A549 (cell line): ENCODE results near the gene KCTD12. TPM values are rescaled to one million over a fixed set of nuclear protein-coding genes. Genes with fewer than 3 reads are reported as not detected.

ENCODE experiments used
- ATAC-seq, 2 experiments: fragments of 200-7000 bp in 1 of 2; fragments of >200 bp in 1 of 2; cut with Nextera tagmentation in 1 of 2; cut with Tn5 transposase in 1 of 2; 3 replicates each; pipeline versions ENCODE4 v1.8.0 to v1.9.1; 2018 to 2020; ENCODE audit warnings: mild to moderate bottlenecking in 1 of 2, moderate library complexity in 1 of 2
- CTCF ChIA-PET: fragments of 300-600 bp; sonication (Branson Sonifier 250); formaldehyde crosslinking; extraction: SDS; loops from one replicate; lab custom pipeline; 2021; ENCODE audit warnings: antibody characterized with exemption, inconsistent platforms; lab: Yijun Ruan, JAX
- POLR2A ChIA-PET: fragments of 350-600 bp; formaldehyde crosslinking; extraction: SDS; loops from one replicate; lab custom pipeline; 2021; ENCODE audit warnings: antibody characterized with exemption, inconsistent platforms; lab: Yijun Ruan, JAX
- DNase-seq, 2 experiments: peaks; one replicate each; pipeline versions ENCODE4 v3.0.0 to v3.0.0-alpha.2; 2011 to 2016; ENCODE audit warnings: low read depth in 1 of 2, low spot score in 1 of 2
- FAIRE-seq: peaks from 2 replicates; lab custom pipeline; 2011; peaks lifted over from hg19 to GRCh38; lab: Jason Lieb, UNC
- H3K27ac ChIP-seq, 2 experiments: fragments of >200 bp; sonication (Bioruptor Twin); formaldehyde crosslinking; 3 replicates each; pipeline ENCODE4 v1.5.1; 2016 to 2017
- H3K4me1 ChIP-seq: fragments of >200 bp; sonication (Bioruptor Twin); formaldehyde crosslinking; 3 replicates; pipeline ENCODE4 v1.6.1; 2016
- H3K4me2 ChIP-seq: fragments of >200 bp; sonication (Bioruptor Twin); formaldehyde crosslinking; 3 replicates; pipeline ENCODE4 v1.6.1; 2016
- H3K4me3 ChIP-seq: fragments of >200 bp; sonication (Bioruptor Twin); formaldehyde crosslinking; 3 replicates; pipeline ENCODE4 v1.5.1; 2016
- H3K9me3 ChIP-seq: fragments of >200 bp; sonication (Bioruptor Twin); formaldehyde crosslinking; 3 replicates; pipeline ENCODE4 v1.6.1; 2016
- BCL3 ChIP-seq: fragments of >200 bp; sonication (Bioruptor Twin); formaldehyde crosslinking; IDR thresholded peaks from 3 replicates; pipeline ENCODE4 v1.6.1; 2016
- CEBPB ChIP-seq, 2 experiments: fragments of >200 bp in 1 of 2; sonication (Bioruptor Twin) in 1 of 2; formaldehyde crosslinking in 1 of 2; IDR thresholded peaks; 2 replicates each; pipeline ENCODE4 v1.6.1; 2012 to 2016
- CHD4 ChIP-seq: fragments of 200-600 bp; sonication (generic); IDR thresholded peaks from 2 replicates; pipeline ENCODE4 v1.6.1; 2016; ENCODE audit warnings: antibody characterized with exemption, mild to moderate bottlenecking, borderline replicate concordance
- ELK1 ChIP-seq: fragments of 150-350 bp; IDR thresholded peaks from 2 replicates; pipeline ENCODE4 v1.6.1; 2014; ENCODE audit warnings: low read depth, mild to moderate bottlenecking, low read length
- FOSB ChIP-seq: fragments of 250-450 bp; sonication (Bioruptor Pico); IDR thresholded peaks from 2 replicates; pipeline ENCODE4 v1.5.0; 2020; ENCODE audit warnings: mild to moderate bottlenecking, moderate library complexity
- FOXS1 ChIP-seq: fragments of 250-450 bp; sonication (Bioruptor Pico); IDR thresholded peaks from 2 replicates; pipeline ENCODE4 v1.5.0; 2020; ENCODE audit warnings: mild to moderate bottlenecking, moderate library complexity
- HEYL ChIP-seq: fragments of 250-450 bp; sonication (Bioruptor Pico); IDR thresholded peaks from 2 replicates; pipeline ENCODE4 v1.8.0; 2021; ENCODE audit warnings: mild to moderate bottlenecking, moderate library complexity
- HOXA7 ChIP-seq: fragments of 250-450 bp; sonication (Bioruptor Pico); IDR thresholded peaks from 2 replicates; pipeline ENCODE4 v1.5.0; 2020; ENCODE audit warnings: mild to moderate bottlenecking, moderate library complexity
- HOXB5 ChIP-seq: fragments of 250-450 bp; sonication (Bioruptor Pico); IDR thresholded peaks from 2 replicates; pipeline ENCODE4 v1.5.0; 2020; ENCODE audit warnings: mild to moderate bottlenecking, moderate library complexity
- JUN ChIP-seq, 2 experiments: fragments of >200 bp; sonication (Bioruptor Twin); formaldehyde crosslinking; IDR thresholded peaks; 2 replicates in 1 of 2; 3 replicates in 1 of 2; pipeline ENCODE4 v1.6.1; 2016 to 2017
- JUNB ChIP-seq: fragments of >200 bp; sonication (Bioruptor Twin); formaldehyde crosslinking; IDR thresholded peaks from 2 replicates; pipeline ENCODE4 v1.6.1; 2016
- MAFK ChIP-seq: fragments of 450-650 bp; IDR thresholded peaks from 2 replicates; pipeline ENCODE4 v1.6.1; 2014; ENCODE audit not compliant: partially characterized antibody
- MAZ ChIP-seq: fragments of 150-350 bp; IDR thresholded peaks from 2 replicates; pipeline ENCODE4 v1.6.1; 2014; ENCODE audit warnings: antibody characterized with exemption, low read depth, low read length, borderline replicate concordance
- NR3C1 ChIP-seq: fragments of >200 bp; sonication (Bioruptor Twin); formaldehyde crosslinking; IDR thresholded peaks from 3 replicates; pipeline ENCODE4 v1.6.1; 2017
- PHF8 ChIP-seq: fragments of 200-600 bp; sonication (generic); IDR thresholded peaks from 2 replicates; pipeline ENCODE4 v1.6.1; 2016; ENCODE audit warnings: low read depth, mild to moderate bottlenecking, antibody characterized with exemption, moderate library complexity, borderline replicate concordance
- POLR2AphosphoS2 ChIP-seq: conservative IDR thresholded peaks from 2 replicates; pipeline ENCODE4 v1.6.1; 2012; ENCODE audit warnings: low read length, improper control_type of control experiment, inconsistent platforms
- RARB ChIP-seq: fragments of 250-450 bp; sonication (Bioruptor Pico); IDR thresholded peaks from 2 replicates; pipeline ENCODE4 v1.8.0; 2021; ENCODE audit warnings: mild to moderate bottlenecking, moderate library complexity
- RCOR1 ChIP-seq: fragments of 150-350 bp; IDR thresholded peaks from 2 replicates; pipeline ENCODE4 v1.6.1; 2014; ENCODE audit warnings: antibody characterized with exemption, low read length, low read depth
- TP53 ChIP-seq: fragments of 250-450 bp; sonication (Bioruptor Pico); IDR thresholded peaks from 2 replicates; pipeline ENCODE4 v1.5.0; 2021; ENCODE audit warnings: mild to moderate bottlenecking, moderate library complexity
- ZC3H11A ChIP-seq: fragments of 450-650 bp; IDR thresholded peaks from 2 replicates; pipeline ENCODE4 v1.6.1; 2014; ENCODE audit warnings: antibody characterized with exemption, mild to moderate bottlenecking
- ZSCAN20 ChIP-seq: fragments of 250-450 bp; sonication (Bioruptor Pico); IDR thresholded peaks from 2 replicates; pipeline ENCODE4 v1.8.0; 2022; ENCODE audit warnings: mild to moderate bottlenecking, moderate library complexity
- WGBS: methylation state at CpG from one replicate; pipeline ENCODE4 v1.1.6; 2017; ENCODE audit errors: missing lambda C conversion rate; 5-methylcytosine and 5-hydroxymethylcytosine counted together
- polyA plus RNA-seq, 4 experiments: library from polyadenylated mRNA; depleted of rRNA in 3 of 4; stranded (reverse); fragments of >200 nt; fragmentation: RNase III in 1 of 4; extraction: RNeasy Plus Mini Kit Qiagen cat#74134 plus additional on column Dnase treatment in 1 of 4; gene quantifications; 2 replicates in 3 of 4; 3 replicates in 1 of 4; pipeline ENCODE4 v1.2.3, GENCODE V29; 2011 to 2017
- TF ChIP-seq, protein P1 (sequence below): fragments of 200-600 bp; sonication (generic); IDR thresholded peaks from 2 replicates; pipeline ENCODE4 v1.6.1; 2016; ENCODE audit warnings: antibody characterized with exemption, mild to moderate bottlenecking, moderate library complexity
- TF ChIP-seq, protein P2 (sequence below): IDR thresholded peaks from 2 replicates; pipeline ENCODE4 v1.6.1; 2012; ENCODE audit warnings: low read depth, borderline replicate concordance
- TF ChIP-seq, protein P3 (sequence below): fragments of 250-450 bp; sonication (Bioruptor Pico); IDR thresholded peaks from 2 replicates; pipeline ENCODE4 v1.5.0; 2020; ENCODE audit warnings: low read depth, mild to moderate bottlenecking, moderate library complexity
- TF ChIP-seq, protein P4 (sequence below): IDR thresholded peaks from 2 replicates; pipeline ENCODE4 v1.6.1; 2012

Gene KCTD12
- polyA plus RNA-seq, 2 of the 4 experiments (the other 2 are of a cell fraction): 0.71 to 0.90 TPM

DNA sequence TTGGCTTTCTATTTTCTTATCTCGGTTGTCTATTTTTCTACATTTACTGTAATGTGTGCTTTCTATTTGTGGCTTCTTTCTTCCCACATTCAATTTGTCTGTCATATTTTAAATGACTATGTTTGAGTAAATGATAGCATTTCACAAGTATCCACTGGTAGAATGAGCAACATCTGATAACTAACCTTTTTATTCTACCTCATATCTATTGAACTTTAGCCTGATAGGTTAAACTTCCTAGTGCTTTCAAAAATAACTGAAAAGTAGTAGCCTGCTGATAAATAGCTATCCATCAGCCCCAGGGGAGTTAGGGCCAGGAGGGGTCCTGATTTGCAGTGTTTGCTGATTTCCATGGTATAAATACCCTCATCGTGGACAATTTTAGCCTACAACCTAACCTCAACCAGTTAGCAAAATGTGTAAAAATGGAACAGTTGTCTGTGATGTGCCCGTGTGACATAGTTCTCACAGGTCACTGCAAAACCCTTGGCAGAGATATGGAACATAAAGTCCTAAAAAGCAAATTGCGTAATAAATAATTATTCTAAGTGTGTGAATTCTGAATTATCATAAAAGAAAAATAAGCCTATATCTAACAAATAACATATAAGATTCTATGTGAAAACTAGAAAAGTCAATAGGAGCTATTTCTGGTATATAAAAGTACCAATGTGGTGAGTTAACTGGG is 32.1 kb downstream of the KCTD12 start:
- H3K4me3 ChIP-seq: no peak overlapping the region
- no peak overlapping the region for H3K4me2 ChIP-seq
- 43% methylated on average over 4 of the region's 4 CpGs for WGBS
- ATAC-seq (no peak), FAIRE-seq (no peak), DNase-seq (no peak)
- CTCF ChIA-PET: no interaction called here
- H3K9me3 ChIP-seq: no peaks in the 10 kb centered on the region
- POLR2A ChIA-PET: no interaction called here
- TF ChIP-seq, protein P1, sequence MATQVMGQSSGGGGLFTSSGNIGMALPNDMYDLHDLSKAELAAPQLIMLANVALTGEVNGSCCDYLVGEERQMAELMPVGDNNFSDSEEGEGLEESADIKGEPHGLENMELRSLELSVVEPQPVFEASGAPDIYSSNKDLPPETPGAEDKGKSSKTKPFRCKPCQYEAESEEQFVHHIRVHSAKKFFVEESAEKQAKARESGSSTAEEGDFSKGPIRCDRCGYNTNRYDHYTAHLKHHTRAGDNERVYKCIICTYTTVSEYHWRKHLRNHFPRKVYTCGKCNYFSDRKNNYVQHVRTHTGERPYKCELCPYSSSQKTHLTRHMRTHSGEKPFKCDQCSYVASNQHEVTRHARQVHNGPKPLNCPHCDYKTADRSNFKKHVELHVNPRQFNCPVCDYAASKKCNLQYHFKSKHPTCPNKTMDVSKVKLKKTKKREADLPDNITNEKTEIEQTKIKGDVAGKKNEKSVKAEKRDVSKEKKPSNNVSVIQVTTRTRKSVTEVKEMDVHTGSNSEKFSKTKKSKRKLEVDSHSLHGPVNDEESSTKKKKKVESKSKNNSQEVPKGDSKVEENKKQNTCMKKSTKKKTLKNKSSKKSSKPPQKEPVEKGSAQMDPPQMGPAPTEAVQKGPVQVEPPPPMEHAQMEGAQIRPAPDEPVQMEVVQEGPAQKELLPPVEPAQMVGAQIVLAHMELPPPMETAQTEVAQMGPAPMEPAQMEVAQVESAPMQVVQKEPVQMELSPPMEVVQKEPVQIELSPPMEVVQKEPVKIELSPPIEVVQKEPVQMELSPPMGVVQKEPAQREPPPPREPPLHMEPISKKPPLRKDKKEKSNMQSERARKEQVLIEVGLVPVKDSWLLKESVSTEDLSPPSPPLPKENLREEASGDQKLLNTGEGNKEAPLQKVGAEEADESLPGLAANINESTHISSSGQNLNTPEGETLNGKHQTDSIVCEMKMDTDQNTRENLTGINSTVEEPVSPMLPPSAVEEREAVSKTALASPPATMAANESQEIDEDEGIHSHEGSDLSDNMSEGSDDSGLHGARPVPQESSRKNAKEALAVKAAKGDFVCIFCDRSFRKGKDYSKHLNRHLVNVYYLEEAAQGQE: no peak
- TF ChIP-seq CHD4 (no peak), PHF8 (no peak), MAZ (no peak), ELK1 (no peak), BCL3 (no peak), TP53 (CRISPR knock-in tag) (no peak)
- H3K27ac ChIP-seq: no peak overlapping the region
- H3K4me1 ChIP-seq: no peaks in the 10 kb centered on the region; the same call in 2 of the 3 replicates

DNA sequence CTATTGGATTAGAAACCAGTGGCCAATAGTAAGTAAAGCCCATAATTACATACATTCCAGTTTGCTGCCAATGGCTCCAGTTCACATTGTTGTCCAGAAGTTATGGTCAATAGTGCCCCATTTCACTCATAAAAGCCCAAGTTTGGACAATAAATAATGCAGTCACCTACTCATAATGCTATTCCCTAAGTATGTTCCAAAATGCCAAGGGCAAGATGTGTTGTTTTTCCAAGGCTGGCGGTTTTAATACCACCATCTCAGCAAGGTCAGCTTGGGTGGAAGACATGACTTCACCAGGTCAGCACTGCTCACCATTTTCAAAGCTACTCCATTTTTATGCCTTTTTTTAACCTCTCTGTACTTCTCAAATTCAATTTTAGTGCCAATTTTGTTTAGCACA is 32.7 kb downstream of the KCTD12 start:
- TF ChIP-seq JUNB (no peak), HOXB5 (CRISPR knock-in tag) (no peak), NR3C1 (no peak), FOXS1 (no peak), RCOR1 (no peak)
- TF ChIP-seq, protein P2, sequence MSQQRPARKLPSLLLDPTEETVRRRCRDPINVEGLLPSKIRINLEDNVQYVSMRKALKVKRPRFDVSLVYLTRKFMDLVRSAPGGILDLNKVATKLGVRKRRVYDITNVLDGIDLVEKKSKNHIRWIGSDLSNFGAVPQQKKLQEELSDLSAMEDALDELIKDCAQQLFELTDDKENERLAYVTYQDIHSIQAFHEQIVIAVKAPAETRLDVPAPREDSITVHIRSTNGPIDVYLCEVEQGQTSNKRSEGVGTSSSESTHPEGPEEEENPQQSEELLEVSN: no peak
- TF ChIP-seq, protein P3, sequence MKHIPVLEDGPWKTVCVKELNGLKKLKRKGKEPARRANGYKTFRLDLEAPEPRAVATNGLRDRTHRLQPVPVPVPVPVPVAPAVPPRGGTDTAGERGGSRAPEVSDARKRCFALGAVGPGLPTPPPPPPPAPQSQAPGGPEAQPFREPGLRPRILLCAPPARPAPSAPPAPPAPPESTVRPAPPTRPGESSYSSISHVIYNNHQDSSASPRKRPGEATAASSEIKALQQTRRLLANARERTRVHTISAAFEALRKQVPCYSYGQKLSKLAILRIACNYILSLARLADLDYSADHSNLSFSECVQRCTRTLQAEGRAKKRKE: no peak
- TF ChIP-seq, all 56 proteins: peak for 0
- 57% methylated on average over 1 of the region's 1 CpG for WGBS
- DNase-seq: no peak

GRCh38 chr13:76852986-76853385 is 33.2 kb downstream of the KCTD12 start:
- ATAC-seq: no peak
- H3K4me3 ChIP-seq: no peak overlapping the region
- CTCF ChIA-PET: no interaction called here
- 6% methylated on average over 2 of the region's 2 CpGs for WGBS
- no peaks in the 10 kb centered on the region; the same call in 2 of the 3 replicates for H3K4me1 ChIP-seq
- POLR2A ChIA-PET: no interaction called here
- H3K4me2 ChIP-seq: no peak overlapping the region
- FAIRE-seq: no peak
- no peak for DNase-seq
- H3K27ac ChIP-seq: no peak overlapping the region
- no peaks in the 10 kb centered on the region for H3K9me3 ChIP-seq
- TF ChIP-seq CEBPB (IDR thresholded peaks at IDR 0.05) (no peak), JUN (IDR thresholded peaks at IDR 0.05) (no peak), MAFK (no peak), ZSCAN20 (CRISPR knock-in tag) (no peak), HEYL (CRISPR knock-in tag) (no peak), FOSB (CRISPR knock-in tag) (no peak), POLR2AphosphoS2 (no peak), RARB (CRISPR knock-in tag) (no peak), ZC3H11A (no peak), BCL3 (no peak), HOXA7 (CRISPR knock-in tag) (no peak)
- TF ChIP-seq, protein P4, sequence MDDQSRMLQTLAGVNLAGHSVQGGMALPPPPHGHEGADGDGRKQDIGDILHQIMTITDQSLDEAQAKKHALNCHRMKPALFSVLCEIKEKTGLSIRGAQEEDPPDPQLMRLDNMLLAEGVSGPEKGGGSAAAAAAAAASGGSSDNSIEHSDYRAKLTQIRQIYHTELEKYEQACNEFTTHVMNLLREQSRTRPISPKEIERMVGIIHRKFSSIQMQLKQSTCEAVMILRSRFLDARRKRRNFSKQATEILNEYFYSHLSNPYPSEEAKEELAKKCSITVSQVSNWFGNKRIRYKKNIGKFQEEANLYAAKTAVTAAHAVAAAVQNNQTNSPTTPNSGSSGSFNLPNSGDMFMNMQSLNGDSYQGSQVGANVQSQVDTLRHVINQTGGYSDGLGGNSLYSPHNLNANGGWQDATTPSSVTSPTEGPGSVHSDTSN: no peak

More for the DNA sequence above, 32.7 kb downstream of the KCTD12 start:
- no peak overlapping the region for H3K4me3 ChIP-seq
- ATAC-seq (no peak), FAIRE-seq (no peak)
- ChIA-PET CTCF (no interaction called here), POLR2A (no interaction called here)
- no peaks in the 10 kb centered on the region for H3K9me3 ChIP-seq
- H3K4me2 ChIP-seq: no peak overlapping the region
- no peaks in the 10 kb centered on the region; the same call in 2 of the 3 replicates for H3K4me1 ChIP-seq
- no peak overlapping the region for H3K27ac ChIP-seq
